NCI-H2171 (cell line): Measurements from ENCODE around the gene PDPK1.
"Not testable (repeated sequence)": the region's sequence is repeated elsewhere in the genome, so short reads cannot be mapped to it uniquely, and the experiment has no call there.

Experiments used
- DNase-seq: peaks from one replicate; lab custom pipeline; 2025; lab: John Stamatoyannopoulos, UW

The PDPK1 gene

GRCh38 chr16:2587891-2588565 is 50.2 kb downstream of the PDPK1 start:
- DNase-seq: no peak

GRCh38 chr16:2591476-2592240 is 53.8 kb downstream of the PDPK1 start:
- DNase-seq: no peak

GRCh38 chr16:2592786-2593185 is 55.0 kb downstream of the PDPK1 start:
- no peak for DNase-seq

- DNase-seq: no peak
These were observed 57.8 kb downstream of the PDPK1 start for GRCh38 chr16:2595393-2596205.

- no peak for DNase-seq
These were observed 59.1 kb downstream of the PDPK1 start for GRCh38 chr16:2596747-2597559.

GRCh38 chr16:2597560-2597902 is 59.7 kb downstream of the PDPK1 start:
- DNase-seq: no peak

- DNase-seq: no peak
These were observed 60.4 kb downstream of the PDPK1 start for GRCh38 chr16:2598133-2598641.

GRCh38 chr16:2598723-2599122 is 60.9 kb downstream of the PDPK1 start:
- no peak for DNase-seq

- DNase-seq: not testable (repeated sequence)
These were observed 61.3 kb downstream of the PDPK1 start for GRCh38 chr16:2599165-2599564.

GRCh38 chr16:2599785-2600184 is 62.0 kb downstream of the PDPK1 start:
- DNase-seq: not testable (repeated sequence)

- DNase-seq: not testable (repeated sequence)
These were observed 63.6 kb downstream of the PDPK1 start for GRCh38 chr16:2601301-2602025.

GRCh38 chr16:2602175-2602574 is 64.4 kb downstream of the PDPK1 start:
- not testable (repeated sequence) for DNase-seq

- DNase-seq: peak; percentile 92
These were observed 65.6 kb downstream of the PDPK1 start for GRCh38 chr16:2603165-2604015.

- DNase-seq: not testable (repeated sequence)
These were observed 66.2 kb downstream of the PDPK1 start for GRCh38 chr16:2604016-2604369.

GRCh38 chr16:2606820-2607219 is 69.0 kb downstream of the PDPK1 start:
- not testable (repeated sequence) for DNase-seq

GRCh38 chr16:2609345-2609744 is 71.5 kb downstream of the PDPK1 start:
- not testable (repeated sequence) for DNase-seq

GRCh38 chr16:2609827-2610470 is 72.1 kb downstream of the PDPK1 start:
- no peak for DNase-seq

- no peak for DNase-seq
These were observed 73.1 kb downstream of the PDPK1 start for GRCh38 chr16:2610781-2611498.

- no peak for DNase-seq
These were observed 73.7 kb downstream of the PDPK1 start for GRCh38 chr16:2611499-2611862.
